CD8-positive, alpha-beta memory T cell (primary cell): ENCODE data around the gene KDM5A. TPM values are rescaled to one million over a fixed set of nuclear protein-coding genes. Genes with fewer than 3 reads are reported as not detected.
A peak's percentile ranks its signal among the peaks of the same experiment; 100 is the strongest.

Source experiments
- CTCF ChIA-PET: fragments of 350-600 bp; sonication (Branson Sonifier 250); formaldehyde crosslinking; loops from one replicate; lab custom pipeline; 2021; ENCODE audit warnings: antibody characterized with exemption; lab: Charles Lee
- POLR2A ChIA-PET: fragments of 350-600 bp; sonication (Branson Sonifier 250); formaldehyde crosslinking; loops from one replicate; lab custom pipeline; 2021; ENCODE audit warnings: antibody characterized with exemption; lab: Charles Lee
- DNase-seq, 5 donors: peaks; one replicate each; pipeline versions ENCODE4 v3.0.0 to v3.0.0-alpha.2; 2020 to 2022; ENCODE audit warnings: mixed read lengths in 1 of 5
- H3K27ac ChIP-seq: one replicate; pipeline ENCODE4 v1.7.0; 2013; ENCODE audit warnings: low read depth, mild to moderate bottlenecking, low read length, moderate library complexity
- H3K27me3 ChIP-seq: 2 replicates; pipeline ENCODE4 v1.7.0; 2013; ENCODE audit warnings: low read length, mild to moderate bottlenecking; ENCODE audit not compliant: insufficient read depth, poor library complexity, severe bottlenecking
- H3K36me3 ChIP-seq: 2 replicates; pipeline ENCODE4 v1.7.0; 2013; ENCODE audit warnings: mild to moderate bottlenecking, low read length, moderate library complexity; ENCODE audit not compliant: insufficient read depth
- H3K4me1 ChIP-seq: 2 replicates; pipeline ENCODE4 v1.7.0; 2013; ENCODE audit warnings: mild to moderate bottlenecking, low read length, moderate library complexity; ENCODE audit not compliant: insufficient read depth
- H3K4me3 ChIP-seq: 2 replicates; pipeline ENCODE4 v1.7.0; 2013; ENCODE audit warnings: mild to moderate bottlenecking, low read length
- H3K9me3 ChIP-seq: 2 replicates; pipeline ENCODE4 v1.7.0; 2013; ENCODE audit warnings: mild to moderate bottlenecking, low read length
- H3K27ac Mint-ChIP-seq, 8 donors: one replicate each; pipeline ENCODE4 v1.8.0; 2020 to 2021; ENCODE audit warnings: mixed read lengths in 8 of 8, mild to moderate bottlenecking in 6 of 8, inconsistent platforms in 3 of 8, moderate library complexity in 3 of 8
- H3K27me3 Mint-ChIP-seq, 2 donors: one replicate each; pipeline ENCODE4 v1.8.0; 2020 to 2021; ENCODE audit warnings: mixed read lengths in 2 of 2, mild to moderate bottlenecking in 1 of 2, moderate library complexity in 1 of 2
- H3K36me3 Mint-ChIP-seq, 3 donors: one replicate each; pipeline ENCODE4 v1.8.0; 2020 to 2021; ENCODE audit warnings: mixed read lengths in 3 of 3, inconsistent platforms in 1 of 3, mild to moderate bottlenecking in 1 of 3
- H3K4me1 Mint-ChIP-seq, 3 donors: one replicate each; pipeline ENCODE4 v1.8.0; 2020 to 2021; ENCODE audit warnings: mixed read lengths in 3 of 3, inconsistent platforms in 1 of 3, mild to moderate bottlenecking in 1 of 3
- H3K4me3 Mint-ChIP-seq, 7 donors: one replicate each; pipeline ENCODE4 v1.8.0; 2020 to 2021; ENCODE audit warnings: mixed read lengths in 7 of 7, mild to moderate bottlenecking in 6 of 7, moderate library complexity in 4 of 7, inconsistent platforms in 2 of 7
- H3K9me3 Mint-ChIP-seq, 5 donors: one replicate each; pipeline ENCODE4 v1.8.0; 2020 to 2022; ENCODE audit warnings: mixed read lengths in 5 of 5, mild to moderate bottlenecking in 3 of 5, moderate library complexity in 2 of 5, inconsistent platforms in 1 of 5
- polyA plus RNA-seq: library from polyadenylated mRNA; unstranded; fragments of 300-500 nt; fragmentation: Illumina TruSeq; gene quantifications from one replicate; pipeline ENCODE4 v1.2.3, GENCODE V29; 2021
- total RNA-seq, 2 experiments: library from RNA; stranded (reverse); gene quantifications; one replicate each; pipeline ENCODE4 v1.2.3, GENCODE V29; 2021

KDM5A gene
- total and polyA plus RNA-seq, 3 experiments from 2014 or later = 71.8 to 76.6 (median 75.6) TPM

DNA sequence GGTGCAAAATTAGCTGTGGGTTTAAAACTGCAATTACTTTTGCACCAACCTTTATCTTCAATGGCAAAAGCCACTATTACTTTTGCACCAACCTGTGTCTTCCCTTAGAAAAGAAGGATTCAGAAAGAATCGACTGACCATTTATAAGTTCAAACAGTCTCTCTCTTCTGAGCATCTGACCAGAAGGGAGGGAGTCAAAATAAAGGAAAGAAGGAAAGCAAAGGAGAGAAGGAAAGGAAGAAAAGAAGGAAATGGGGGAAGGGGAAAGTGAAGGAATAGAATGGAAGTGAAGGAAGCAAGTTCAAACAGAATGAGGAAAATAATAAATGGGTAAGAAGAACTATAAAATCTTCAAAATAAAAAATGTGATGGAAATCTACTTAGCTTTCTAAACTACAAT, 57.8 kb downstream of the KDM5A start:
- DNase-seq = no peak
- peaks cover 16 to 35% (median 33%) of the 10 kb centered on the region in 3 donors for H3K4me1 Mint-ChIP-seq
- H3K27me3 ChIP-seq = no peaks in the 10 kb centered on the region
- H3K4me1 ChIP-seq = no peaks in the 10 kb centered on the region
- no peak overlapping the region for H3K27ac ChIP-seq
- CTCF ChIA-PET = no interaction called here
- H3K36me3 ChIP-seq = peaks cover 35% of the 10 kb centered on the region
- H3K9me3 ChIP-seq = no peaks in the 10 kb centered on the region
- no peaks in the 10 kb centered on the region for H3K9me3 Mint-ChIP-seq
- H3K36me3 Mint-ChIP-seq = peaks cover 13 to 80% (median 20%) of the 10 kb centered on the region in 3 donors
- no peaks in the 10 kb centered on the region for H3K27me3 Mint-ChIP-seq
- H3K4me3 Mint-ChIP-seq = no peak overlapping the region
- POLR2A ChIA-PET = no interaction called here
- H3K4me3 ChIP-seq = no peak overlapping the region
- peak overlapping the region in 2 of 8 donors; percentile 17 to 24 for H3K27ac Mint-ChIP-seq

DNA sequence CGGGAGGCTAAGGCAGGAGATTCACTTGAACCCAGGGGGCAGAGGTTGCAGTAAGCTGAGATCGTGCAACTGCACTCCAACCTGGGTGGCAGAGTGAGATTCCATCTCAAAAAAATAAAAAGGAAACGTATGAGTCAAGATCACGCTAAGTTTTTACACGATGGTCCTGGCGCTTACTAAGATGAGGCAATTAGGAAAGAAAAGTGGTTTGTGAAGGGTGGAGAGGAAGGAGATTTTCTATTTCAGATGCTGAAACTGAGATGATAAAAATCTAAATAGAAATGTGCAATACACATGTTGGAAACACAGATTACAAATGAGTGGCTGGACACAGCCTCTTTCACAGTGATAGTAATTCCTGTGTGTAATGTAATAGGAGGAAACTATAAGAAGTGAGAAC, 63.2 kb downstream of the KDM5A start:
- no peak overlapping the region for H3K4me3 Mint-ChIP-seq
- H3K27me3 Mint-ChIP-seq = no peaks in the 10 kb centered on the region
- no peaks in the 10 kb centered on the region for H3K9me3 Mint-ChIP-seq
- Histone ChIP-seq H3K4me1 (no peaks in the 10 kb centered on the region), H3K4me3 (no peak overlapping the region), H3K27me3 (no peaks in the 10 kb centered on the region), H3K27ac (no peak overlapping the region), H3K9me3 (no peaks in the 10 kb centered on the region), H3K36me3 (peaks cover 49% of the 10 kb centered on the region)
- ChIA-PET CTCF (no interaction called here), POLR2A (no interaction called here)
- no peak for DNase-seq
- H3K36me3 Mint-ChIP-seq = peaks cover 13 to 86% (median 34%) of the 10 kb centered on the region in 3 donors
- peaks cover 14 to 36% (median 23%) of the 10 kb centered on the region in 3 donors for H3K4me1 Mint-ChIP-seq
- peak overlapping the region in 4 of 8 donors; percentile 1 to 84 (median 34) for H3K27ac Mint-ChIP-seq

DNA sequence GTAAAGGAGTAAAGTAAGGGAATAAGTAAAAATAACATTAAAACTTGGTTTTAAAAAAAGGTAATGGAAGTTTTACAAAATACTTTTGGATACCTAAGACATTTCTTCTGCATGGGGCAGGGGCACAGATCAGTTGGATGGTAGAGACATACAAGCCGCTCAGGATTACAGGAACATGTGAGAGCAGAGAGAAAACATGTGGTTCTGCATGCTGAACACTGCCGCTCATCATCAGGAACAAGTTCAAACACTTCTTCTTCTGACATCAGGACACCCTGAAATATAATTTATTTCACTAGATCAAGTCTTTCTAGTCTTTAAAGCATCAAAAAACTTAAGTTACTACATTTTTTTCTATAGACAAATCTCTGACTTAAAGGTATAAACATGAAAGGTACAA, 65.6 kb downstream of the KDM5A start:
- Histone ChIP-seq H3K27ac (no peak overlapping the region), H3K36me3 (peaks cover 72% of the 10 kb centered on the region), H3K4me3 (no peak overlapping the region), H3K4me1 (no peaks in the 10 kb centered on the region), H3K27me3 (no peaks in the 10 kb centered on the region), H3K9me3 (no peaks in the 10 kb centered on the region)
- H3K9me3 Mint-ChIP-seq = no peaks in the 10 kb centered on the region
- H3K4me3 Mint-ChIP-seq = no peak overlapping the region
- peaks cover 11 to 35% (median 20%) of the 10 kb centered on the region in 3 donors for H3K4me1 Mint-ChIP-seq
- CTCF ChIA-PET = no interaction called here
- no peak for DNase-seq
- peaks cover 24 to 88% (median 47%) of the 10 kb centered on the region in 3 donors for H3K36me3 Mint-ChIP-seq
- peak overlapping the region in 2 of 8 donors; percentile 24 to 50 for H3K27ac Mint-ChIP-seq
- no peaks in the 10 kb centered on the region for H3K27me3 Mint-ChIP-seq
- POLR2A ChIA-PET = interaction anchor here (0.6 kb wide), 2 partner anchors 36 to 78 kb away, joined by 3 to 4 read pairs; no protein-coding TSS in a partner anchor

DNA sequence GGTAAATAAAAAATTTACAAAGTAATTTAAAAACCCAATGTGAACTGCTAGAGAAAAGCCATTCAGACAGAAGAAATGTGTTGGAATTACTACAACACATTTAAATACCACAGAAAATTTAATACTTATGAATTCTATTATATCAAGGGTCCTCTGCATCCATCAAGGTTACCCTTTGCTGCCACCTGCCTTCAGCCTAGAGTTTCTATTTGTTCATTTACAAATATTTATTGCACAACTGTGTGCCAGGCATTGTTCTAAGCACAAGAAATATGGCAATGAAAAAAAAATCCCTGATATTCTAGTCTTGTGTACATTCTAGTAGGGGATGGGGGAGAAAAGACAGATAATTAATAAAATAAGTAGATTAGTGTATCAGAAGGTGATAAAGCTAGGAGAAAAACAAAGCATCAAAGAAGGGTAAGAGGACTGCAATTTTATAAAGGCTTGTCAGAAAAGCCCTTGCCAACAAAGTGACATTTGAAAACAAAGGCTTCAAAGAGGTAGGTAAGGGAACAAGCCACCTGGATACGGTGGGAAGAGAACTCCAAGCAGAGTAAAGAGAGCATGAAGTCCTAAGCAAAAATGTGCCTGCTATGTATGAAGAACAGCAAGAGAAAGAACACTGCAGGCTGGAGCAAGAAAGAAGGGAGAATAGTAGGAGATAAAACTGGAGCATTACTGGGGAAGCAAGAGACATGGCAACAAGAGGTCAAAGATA, 67.4 kb downstream of the KDM5A start:
- Mint-ChIP-seq H3K4me1 (peaks cover 15 to 38% (median 21%) of the 10 kb centered on the region in 3 donors), H3K9me3 (no peaks in the 10 kb centered on the region), H3K27ac (peak overlapping the region in 4 of 8 donors; percentile 4 to 49 (median 22)), H3K36me3 (peaks cover 32 to 91% (median 52%) of the 10 kb centered on the region in 3 donors), H3K4me3 (no peak overlapping the region), H3K27me3 (no peaks in the 10 kb centered on the region)
- POLR2A ChIA-PET = no interaction called here
- Histone ChIP-seq H3K4me1 (no peaks in the 10 kb centered on the region), H3K27me3 (no peaks in the 10 kb centered on the region), H3K27ac (no peak overlapping the region), H3K36me3 (peaks cover 82% of the 10 kb centered on the region), H3K9me3 (no peaks in the 10 kb centered on the region), H3K4me3 (no peak overlapping the region)
- CTCF ChIA-PET = interaction anchor here (1.1 kb wide), 1 partner anchor 1618 kb away, joined by 3 read pairs; no protein-coding TSS in a partner anchor
- DNase-seq = no peak

DNA sequence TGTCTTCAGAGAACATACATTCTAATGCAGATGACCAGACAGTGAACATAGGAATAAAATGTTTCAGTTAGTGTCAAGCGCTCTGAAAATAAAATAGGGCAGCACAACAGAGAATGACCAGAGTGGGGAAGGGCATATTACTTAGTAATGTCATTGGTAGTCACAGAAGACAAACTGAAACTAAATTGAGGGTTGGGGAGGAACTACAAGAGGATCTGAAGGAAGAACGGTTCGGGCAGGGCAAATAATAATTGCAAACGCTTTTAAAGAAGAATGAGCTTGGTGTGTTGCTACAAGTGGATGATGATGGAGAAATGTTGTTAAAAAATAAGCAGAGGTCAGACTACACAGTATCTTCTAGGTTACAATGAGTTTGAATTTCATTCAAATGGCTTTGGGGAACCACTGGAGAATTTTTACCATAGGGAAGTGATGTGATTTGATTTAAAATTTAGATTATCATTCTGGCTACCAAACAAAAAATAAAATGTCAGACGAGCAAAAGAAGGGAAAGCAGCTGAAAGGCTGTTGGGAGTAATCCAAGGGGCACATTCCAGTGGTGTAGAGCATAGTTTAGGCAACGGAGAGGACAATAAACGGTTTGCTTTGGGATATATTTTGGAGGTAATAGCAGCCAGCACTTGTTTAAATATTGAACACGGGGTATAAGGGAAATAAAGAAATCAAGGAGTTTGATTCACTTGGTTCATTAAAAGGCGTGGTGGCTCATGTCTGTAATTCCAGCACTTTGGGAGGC, 70.2 kb downstream of the KDM5A start:
- no peaks in the 10 kb centered on the region for H3K4me1 ChIP-seq
- no peaks in the 10 kb centered on the region for H3K27me3 ChIP-seq
- no peak overlapping the region for H3K4me3 ChIP-seq
- H3K4me3 Mint-ChIP-seq = no peak overlapping the region
- H3K9me3 Mint-ChIP-seq = no peaks in the 10 kb centered on the region
- ChIA-PET POLR2A (no interaction called here), CTCF (no interaction called here)
- no peaks in the 10 kb centered on the region for H3K27me3 Mint-ChIP-seq
- DNase-seq = no peak
- no peaks in the 10 kb centered on the region for H3K9me3 ChIP-seq
- peaks cover 16 to 39% (median 20%) of the 10 kb centered on the region in 3 donors for H3K4me1 Mint-ChIP-seq
- H3K27ac Mint-ChIP-seq = peak overlapping the region in 2 of 8 donors; percentile 6 to 51
- peaks cover 87% of the 10 kb centered on the region for H3K36me3 ChIP-seq
- peaks cover 38 to 92% (median 54%) of the 10 kb centered on the region in 3 donors for H3K36me3 Mint-ChIP-seq
- H3K27ac ChIP-seq = no peak overlapping the region

DNA sequence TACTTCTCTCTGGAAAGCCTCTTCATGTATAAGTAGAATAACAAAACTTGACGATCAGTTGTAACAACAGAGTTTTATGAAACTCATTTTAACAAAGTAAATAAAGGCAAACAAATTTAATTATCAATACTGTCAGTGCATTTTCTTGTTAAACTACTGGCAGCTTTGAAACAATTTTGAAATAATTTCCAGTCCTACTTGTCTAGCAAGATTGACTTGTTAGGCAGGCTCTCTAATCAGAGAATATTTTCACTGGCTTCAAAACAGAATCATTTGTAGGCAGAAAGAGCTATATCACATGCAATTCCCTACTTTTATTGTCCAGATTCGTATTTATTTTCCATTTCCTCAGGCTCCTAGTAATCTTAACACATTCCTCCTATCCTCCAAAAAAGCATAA, 80.6 kb downstream of the KDM5A start:
- ChIA-PET CTCF (no interaction called here), POLR2A (no interaction called here)
- Histone ChIP-seq H3K27me3 (no peaks in the 10 kb centered on the region), H3K9me3 (no peaks in the 10 kb centered on the region), H3K4me1 (no peaks in the 10 kb centered on the region), H3K4me3 (no peak overlapping the region), H3K27ac (no peak overlapping the region), H3K36me3 (peaks cover 52% of the 10 kb centered on the region)
- Mint-ChIP-seq H3K36me3 (peaks cover 27 to 92% (median 47%) of the 10 kb centered on the region in 3 donors), H3K9me3 (no peaks in the 10 kb centered on the region), H3K4me3 (no peak overlapping the region), H3K27me3 (no peaks in the 10 kb centered on the region), H3K27ac (peak overlapping the region in 2 of 8 donors; percentile 11 to 58), H3K4me1 (peaks cover 16 to 23% (median 20%) of the 10 kb centered on the region in 3 donors)
- DNase-seq = no peak

DNA sequence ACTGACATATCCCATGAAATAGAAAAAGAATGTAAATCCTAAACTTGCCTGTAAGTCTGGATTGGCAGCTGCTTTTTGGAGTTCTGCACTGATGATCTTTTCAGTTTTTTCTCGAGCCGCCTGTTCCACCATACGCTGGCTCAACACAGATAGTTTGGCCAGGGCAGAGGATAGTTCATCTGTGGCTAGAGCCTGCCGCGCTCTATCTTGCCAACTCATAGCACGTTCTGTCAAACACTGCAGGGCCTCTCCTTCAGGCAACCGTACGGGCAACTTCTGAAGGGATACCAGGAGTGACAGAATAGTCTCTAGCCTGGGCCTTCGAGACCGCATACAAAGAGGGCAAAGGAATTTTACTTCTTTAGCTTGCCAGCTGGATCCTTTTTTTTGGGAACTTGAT, 81.7 kb downstream of the KDM5A start:
- ChIA-PET CTCF (no interaction called here), POLR2A (no interaction called here)
- Mint-ChIP-seq H3K4me3 (no peak overlapping the region), H3K9me3 (no peaks in the 10 kb centered on the region), H3K27ac (peak overlapping the region in 1 of 8 donors; percentile 60), H3K36me3 (peaks cover 27 to 94% (median 47%) of the 10 kb centered on the region in 3 donors), H3K4me1 (peaks cover 26 to 34% (median 30%) of the 10 kb centered on the region in 3 donors), H3K27me3 (no peaks in the 10 kb centered on the region)
- no peak overlapping the region for H3K4me3 ChIP-seq
- peaks cover 46% of the 10 kb centered on the region for H3K36me3 ChIP-seq
- no peak overlapping the region for H3K27ac ChIP-seq
- no peaks in the 10 kb centered on the region for H3K9me3 ChIP-seq
- no peak for DNase-seq
- H3K4me1 ChIP-seq = peaks cover 9% of the 10 kb centered on the region
- H3K27me3 ChIP-seq = no peaks in the 10 kb centered on the region

DNA sequence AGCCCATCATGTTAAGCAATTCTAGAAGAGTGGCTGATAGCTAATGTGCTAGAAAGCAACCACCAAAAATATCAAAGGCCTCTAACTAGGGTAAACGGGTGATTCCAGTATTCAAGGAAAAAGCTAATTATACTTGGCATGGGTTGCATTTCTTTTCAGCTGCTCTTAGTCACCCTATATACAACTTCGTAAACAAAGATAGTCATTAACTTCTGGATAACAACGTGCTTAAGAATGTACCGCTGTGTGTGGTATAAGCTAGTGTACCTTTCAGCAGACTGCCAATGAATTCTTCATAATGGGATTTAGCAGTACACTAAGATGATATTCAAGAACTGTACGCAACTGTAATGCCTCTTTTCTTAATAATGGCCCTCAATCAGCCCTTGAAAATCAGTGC, 84.3 kb downstream of the KDM5A start:
- Mint-ChIP-seq H3K4me3 (peak overlapping the region in 1 of 7 donors; percentile 33), H3K27ac (peak overlapping the region in 2 of 8 donors; percentile 20 to 52), H3K4me1 (peaks cover 52 to 60% (median 56%) of the 10 kb centered on the region in 3 donors), H3K9me3 (peaks cover 0 to 4% (median 0%) of the 10 kb centered on the region in 5 donors), H3K36me3 (peaks cover 45 to 95% (median 52%) of the 10 kb centered on the region in 3 donors), H3K27me3 (no peaks in the 10 kb centered on the region)
- ChIA-PET CTCF (no interaction called here), POLR2A (no interaction called here)
- DNase-seq = no peak
- Histone ChIP-seq H3K4me1 (peaks cover 11% of the 10 kb centered on the region), H3K36me3 (peaks cover 35% of the 10 kb centered on the region), H3K27me3 (no peaks in the 10 kb centered on the region), H3K9me3 (no peaks in the 10 kb centered on the region), H3K4me3 (no peak overlapping the region), H3K27ac (no peak overlapping the region)
